SK-N-SH treated with all-trans-retinoic acid at 6 μM for 48 hours (cell line): ENCODE results near the gene POLR2F.

Experiments
- ATAC-seq: fragments of 200-7000 bp; cut with Tn5 transposase; 3 replicates; pipeline ENCODE4 v1.9.1; 2020; ENCODE audit warnings: mild to moderate bottlenecking, moderate library complexity
- ARNTL ChIP-seq: fragments of 450-650 bp; formaldehyde crosslinking; IDR thresholded peaks from 2 replicates; pipeline ENCODE4 v1.5.0; 2020; ENCODE audit warnings: low read depth, mild to moderate bottlenecking, moderate library complexity, borderline replicate concordance
- CREB5 ChIP-seq: fragments of 250-450 bp; sonication (Bioruptor Pico); IDR thresholded peaks from 2 replicates; pipeline ENCODE4 v1.5.1; 2020; ENCODE audit warnings: low read depth, mild to moderate bottlenecking, moderate library complexity
- CSDC2 ChIP-seq: fragments of 250-450 bp; sonication (Bioruptor Pico); IDR thresholded peaks from 2 replicates; pipeline ENCODE4 v1.5.0; 2020; ENCODE audit warnings: mild to moderate bottlenecking, moderate library complexity
- CSRNP3 ChIP-seq: fragments of 250-450 bp; sonication (Bioruptor Pico); IDR thresholded peaks from 2 replicates; pipeline ENCODE4 v1.5.1; 2021; ENCODE audit warnings: mild to moderate bottlenecking, moderate library complexity
- ESRRG ChIP-seq: fragments of 250-450 bp; sonication (Bioruptor Pico); IDR thresholded peaks from 2 replicates; pipeline ENCODE4 v1.6.1; 2021; ENCODE audit warnings: mild to moderate bottlenecking
- GLIS3 ChIP-seq: fragments of 250-450 bp; sonication (Bioruptor Pico); IDR thresholded peaks from 2 replicates; pipeline ENCODE4 v1.5.0; 2020; ENCODE audit warnings: mild to moderate bottlenecking, moderate library complexity
- OSR1 ChIP-seq: fragments of 250-450 bp; sonication (Bioruptor Pico); IDR thresholded peaks from 2 replicates; pipeline ENCODE4 v1.8.0; 2022; ENCODE audit warnings: moderate library complexity, mild to moderate bottlenecking, inconsistent platforms
- PATZ1 ChIP-seq: fragments of 250-450 bp; sonication (Bioruptor Pico); IDR thresholded peaks from 2 replicates; pipeline ENCODE4 v1.8.0; 2020; ENCODE audit warnings: mild to moderate bottlenecking, moderate library complexity, borderline replicate concordance
- POU6F1 ChIP-seq: fragments of 250-450 bp; sonication (Bioruptor Pico); IDR thresholded peaks from 2 replicates; pipeline ENCODE4 v1.8.0; 2021; ENCODE audit warnings: low read depth, mild to moderate bottlenecking, moderate library complexity, borderline replicate concordance
- PPARA ChIP-seq: fragments of 250-450 bp; sonication (Bioruptor Pico); IDR thresholded peaks from 2 replicates; pipeline ENCODE4 v1.5.0; 2020; ENCODE audit warnings: mild to moderate bottlenecking, borderline replicate concordance
- RARB ChIP-seq: fragments of 250-450 bp; sonication (Bioruptor Pico); IDR thresholded peaks from 2 replicates; pipeline ENCODE4 v1.8.0; 2021; ENCODE audit warnings: mild to moderate bottlenecking, moderate library complexity
- SNAI2 ChIP-seq: fragments of 250-450 bp; sonication (Bioruptor Pico); IDR thresholded peaks from 2 replicates; pipeline ENCODE4 v1.5.0; 2020; ENCODE audit warnings: mild to moderate bottlenecking, moderate library complexity
- TCF4 ChIP-seq: fragments of 250-450 bp; sonication (Bioruptor Pico); IDR thresholded peaks from 2 replicates; pipeline ENCODE4 v1.8.0; 2021; ENCODE audit warnings: mild to moderate bottlenecking, moderate library complexity, borderline replicate concordance
- TOX ChIP-seq: fragments of 250-450 bp; sonication (Bioruptor Pico); IDR thresholded peaks from 2 replicates; pipeline ENCODE4 v1.8.0; 2021; ENCODE audit warnings: mild to moderate bottlenecking, moderate library complexity, borderline replicate concordance
- TSHZ2 ChIP-seq: fragments of 250-450 bp; sonication (Bioruptor Pico); IDR thresholded peaks from 2 replicates; pipeline ENCODE4 v1.5.0; 2020; ENCODE audit warnings: mild to moderate bottlenecking, moderate library complexity
- ZC3H10 ChIP-seq: fragments of 250-450 bp; sonication (Bioruptor Pico); IDR thresholded peaks from 2 replicates; pipeline ENCODE4 v1.5.1; 2021; ENCODE audit warnings: mild to moderate bottlenecking, moderate library complexity
- ZFP3 ChIP-seq: fragments of 250-450 bp; sonication (Bioruptor Pico); IDR thresholded peaks from 2 replicates; pipeline ENCODE4 v1.5.0; 2020; ENCODE audit warnings: mild to moderate bottlenecking, moderate library complexity
- ZFP30 ChIP-seq: fragments of 450-650 bp; formaldehyde crosslinking; IDR thresholded peaks from 2 replicates; pipeline ENCODE4 v1.5.0; 2022; ENCODE audit warnings: mild to moderate bottlenecking, moderate library complexity
- ZNF565 ChIP-seq: fragments of 450-650 bp; formaldehyde crosslinking; conservative IDR thresholded peaks from 2 replicates; pipeline ENCODE4 v1.5.0; 2020; ENCODE audit warnings: low read depth, mild to moderate bottlenecking, moderate library complexity
- ZNF70 ChIP-seq: fragments of 450-650 bp; formaldehyde crosslinking; IDR thresholded peaks from 2 replicates; pipeline ENCODE4 v1.5.0; 2020; ENCODE audit warnings: mild to moderate bottlenecking, moderate library complexity
- ZNF8 ChIP-seq: fragments of 450-650 bp; formaldehyde crosslinking; IDR thresholded peaks from 2 replicates; pipeline ENCODE4 v1.5.0; 2020; ENCODE audit warnings: mild to moderate bottlenecking, moderate library complexity

Gene POLR2F

GRCh38 chr22:37999640-38000272 lies 46.3 kb downstream of the POLR2F start:
- TF ChIP-seq ARNTL (CRISPR knock-in tag) = no peak
- ATAC-seq = peak; percentile 74

- TF ChIP-seq CSRNP3 (CRISPR knock-in tag) (no peak), ZNF70 (no peak), ZNF565 (CRISPR knock-in tag) (no peak), TSHZ2 (no peak), ESRRG (CRISPR knock-in tag) (no peak), ZC3H10 (CRISPR knock-in tag) (no peak), CREB5 (CRISPR knock-in tag) (no peak), TOX (CRISPR knock-in tag) (no peak), POU6F1 (CRISPR knock-in tag) (no peak), PPARA (CRISPR knock-in tag) (no peak), SNAI2 (no peak), PATZ1 (CRISPR knock-in tag) (no peak), ZNF8 (CRISPR knock-in tag) (no peak), ARNTL (CRISPR knock-in tag) (no peak)
- no peak for ATAC-seq
Observed at GRCh38 chr22:38005943-38006342, 52.4 kb downstream of the POLR2F start.

GRCh38 chr22:38006906-38007305 lies 53.4 kb downstream of the POLR2F start:
- TF ChIP-seq RARB = no peak
- no peak for TF ChIP-seq ZFP3 (CRISPR knock-in tag)
- no peak for TF ChIP-seq POU6F1 (CRISPR knock-in tag)
- no peak for TF ChIP-seq ZNF565 (CRISPR knock-in tag)
- no peak for TF ChIP-seq OSR1 (CRISPR knock-in tag)
- no peak for TF ChIP-seq ZC3H10 (CRISPR knock-in tag)
- TF ChIP-seq TSHZ2 = no peak
- no peak for TF ChIP-seq ZFP30 (CRISPR knock-in tag)
- TF ChIP-seq CSRNP3 (CRISPR knock-in tag) = no peak
- TF ChIP-seq GLIS3 = no peak
- no peak for TF ChIP-seq CSDC2 (CRISPR knock-in tag)
- TF ChIP-seq TOX (CRISPR knock-in tag) = no peak
- TF ChIP-seq SNAI2 = no peak
- TF ChIP-seq TCF4 = no peak
- no peak for ATAC-seq
